ENCODE results near the gene RRM1.

RRM1 gene

DNA sequence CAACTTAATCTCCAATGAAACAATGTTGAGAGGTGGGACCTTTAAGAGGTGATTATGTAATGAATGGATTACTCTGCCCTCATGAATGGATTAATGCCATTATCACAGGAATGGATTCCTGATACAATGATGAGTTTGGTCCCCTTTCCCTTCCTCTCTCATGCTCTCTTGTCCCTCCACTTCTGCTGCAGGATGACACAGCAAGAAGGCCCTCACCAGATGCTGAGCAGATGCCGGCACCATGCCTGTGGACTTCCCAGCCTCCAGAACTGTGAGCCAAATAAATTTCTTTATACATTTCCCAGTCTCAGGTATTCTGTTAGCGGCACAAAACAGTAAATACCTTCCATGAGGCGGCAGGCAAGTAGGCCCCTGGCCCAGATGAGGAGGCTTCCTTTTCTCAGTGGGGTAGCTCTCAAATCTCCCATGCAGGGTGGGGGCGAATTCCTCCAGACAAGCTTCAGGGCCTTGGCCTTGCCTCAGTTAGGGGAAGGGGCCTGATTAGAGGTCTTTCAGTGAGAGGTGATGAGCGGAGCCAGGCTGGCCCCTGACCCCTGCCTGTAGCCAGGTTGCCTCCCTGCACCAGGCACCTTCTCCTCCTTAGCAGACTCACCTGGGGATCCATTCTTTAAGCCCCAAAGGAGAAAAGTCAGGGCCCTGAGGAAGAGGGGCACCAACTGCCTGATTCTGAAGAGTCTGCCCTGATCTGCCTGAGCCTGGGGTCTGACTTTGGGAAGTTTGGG is 86.0 kb downstream of the RRM1 start:
- peak overlapping the region; percentile 68 for H3K27ac Mint-ChIP-seq
- no peak overlapping the region for H3K4me3 Mint-ChIP-seq
- peaks cover 8% of the 10 kb centered on the region for H3K36me3 Mint-ChIP-seq (ENCODE audit: low read depth)
- H3K27me3 Mint-ChIP-seq (ENCODE audit: low read depth, poor library complexity): peaks cover 4% of the 10 kb centered on the region
- TF ChIP-seq, protein P1, sequence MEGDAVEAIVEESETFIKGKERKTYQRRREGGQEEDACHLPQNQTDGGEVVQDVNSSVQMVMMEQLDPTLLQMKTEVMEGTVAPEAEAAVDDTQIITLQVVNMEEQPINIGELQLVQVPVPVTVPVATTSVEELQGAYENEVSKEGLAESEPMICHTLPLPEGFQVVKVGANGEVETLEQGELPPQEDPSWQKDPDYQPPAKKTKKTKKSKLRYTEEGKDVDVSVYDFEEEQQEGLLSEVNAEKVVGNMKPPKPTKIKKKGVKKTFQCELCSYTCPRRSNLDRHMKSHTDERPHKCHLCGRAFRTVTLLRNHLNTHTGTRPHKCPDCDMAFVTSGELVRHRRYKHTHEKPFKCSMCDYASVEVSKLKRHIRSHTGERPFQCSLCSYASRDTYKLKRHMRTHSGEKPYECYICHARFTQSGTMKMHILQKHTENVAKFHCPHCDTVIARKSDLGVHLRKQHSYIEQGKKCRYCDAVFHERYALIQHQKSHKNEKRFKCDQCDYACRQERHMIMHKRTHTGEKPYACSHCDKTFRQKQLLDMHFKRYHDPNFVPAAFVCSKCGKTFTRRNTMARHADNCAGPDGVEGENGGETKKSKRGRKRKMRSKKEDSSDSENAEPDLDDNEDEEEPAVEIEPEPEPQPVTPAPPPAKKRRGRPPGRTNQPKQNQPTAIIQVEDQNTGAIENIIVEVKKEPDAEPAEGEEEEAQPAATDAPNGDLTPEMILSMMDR (IDR thresholded peaks at IDR 0.05): no peak
- no peak for DNase-seq
- H3K9me3 Mint-ChIP-seq: peaks cover 21% of the 10 kb centered on the region
- peaks cover 12% of the 10 kb centered on the region for H3K4me1 Mint-ChIP-seq

- H3K27me3 Mint-ChIP-seq (ENCODE audit: low read depth, poor library complexity): peaks cover 11% of the 10 kb centered on the region
- TF ChIP-seq, protein P1 (IDR thresholded peaks at IDR 0.05): peak; percentile 80
- peaks cover 5% of the 10 kb centered on the region for H3K4me1 Mint-ChIP-seq
- H3K36me3 Mint-ChIP-seq (ENCODE audit: low read depth): no peaks in the 10 kb centered on the region
- peaks cover 8% of the 10 kb centered on the region for H3K9me3 Mint-ChIP-seq
- no peak overlapping the region for H3K27ac Mint-ChIP-seq
- DNase-seq: peak; percentile 68
- H3K4me3 Mint-ChIP-seq: no peak overlapping the region
Observed at GRCh38 chr11:4181782-4182721, 87.5 kb downstream of the RRM1 start.

DNA sequence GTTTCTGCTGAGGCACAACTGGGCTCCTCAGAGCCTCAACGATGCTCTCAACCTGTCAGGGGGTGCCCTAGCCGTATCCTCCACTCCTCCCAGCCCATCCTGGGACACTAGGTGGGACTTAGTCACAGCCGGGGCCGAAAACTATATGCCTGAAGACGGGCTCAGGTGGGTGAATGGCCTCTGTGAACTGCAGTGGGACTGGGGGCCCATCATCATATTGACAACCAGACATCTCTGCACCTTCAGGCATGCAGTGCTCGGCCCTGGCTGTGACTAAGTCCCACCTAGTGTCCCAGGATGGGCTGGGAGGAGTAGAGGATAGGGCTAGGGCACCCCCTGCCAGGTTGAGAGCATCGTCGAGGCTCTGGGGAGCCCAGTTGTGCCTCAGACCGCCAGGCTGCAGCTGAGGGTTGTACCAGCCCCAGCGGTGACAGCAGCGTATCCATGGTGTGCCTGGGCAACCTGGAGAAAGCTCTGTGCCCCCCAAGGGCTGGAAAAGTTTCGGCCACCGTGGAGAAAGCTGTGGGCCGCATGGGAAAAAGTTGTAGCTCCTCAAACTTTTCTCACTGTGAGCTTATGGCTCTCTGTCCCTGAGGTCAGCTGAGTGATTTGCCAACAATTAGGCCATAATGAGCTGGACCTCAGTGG is 88.9 kb downstream of the RRM1 start:
- peaks cover 14% of the 10 kb centered on the region for H3K27me3 Mint-ChIP-seq (ENCODE audit: low read depth, poor library complexity)
- H3K9me3 Mint-ChIP-seq: no peaks in the 10 kb centered on the region
- no peak overlapping the region for H3K27ac Mint-ChIP-seq
- no peak for DNase-seq
- peaks cover 5% of the 10 kb centered on the region for H3K4me1 Mint-ChIP-seq
- H3K4me3 Mint-ChIP-seq: no peak overlapping the region
- TF ChIP-seq, protein P1 (IDR thresholded peaks at IDR 0.05): no peak
- no peaks in the 10 kb centered on the region for H3K36me3 Mint-ChIP-seq (ENCODE audit: low read depth)

GRCh38 chr11:4184163-4184916 is 89.7 kb downstream of the RRM1 start:
- TF ChIP-seq, protein P1 (IDR thresholded peaks at IDR 0.05): no peak
- no peak overlapping the region for H3K4me3 Mint-ChIP-seq
- peaks cover 5% of the 10 kb centered on the region for H3K4me1 Mint-ChIP-seq
- DNase-seq: no peak
- peaks cover 14% of the 10 kb centered on the region for H3K27me3 Mint-ChIP-seq (ENCODE audit: low read depth, poor library complexity)
- H3K36me3 Mint-ChIP-seq (ENCODE audit: low read depth): no peaks in the 10 kb centered on the region
- no peaks in the 10 kb centered on the region for H3K9me3 Mint-ChIP-seq
- no peak overlapping the region for H3K27ac Mint-ChIP-seq

DNA sequence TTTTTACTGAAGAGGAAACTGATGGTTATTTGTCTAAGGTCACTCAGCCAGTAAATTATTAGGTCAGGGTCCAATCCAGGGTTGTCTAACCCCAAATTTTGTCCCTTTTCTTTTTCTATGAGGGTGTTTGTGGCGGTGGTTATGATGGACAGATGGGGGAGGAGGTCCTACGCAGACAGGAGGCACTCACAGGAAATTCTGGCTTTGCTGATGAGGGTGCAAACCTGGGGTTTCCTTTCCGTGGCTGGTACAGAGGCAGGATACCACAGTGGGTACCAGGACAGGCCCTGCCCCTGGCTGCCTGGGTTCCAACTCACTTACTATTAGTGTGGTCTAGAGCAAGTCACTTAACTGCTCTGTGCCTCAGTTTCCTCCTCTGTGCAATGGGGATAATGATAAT is 91.0 kb downstream of the RRM1 start:
- TF ChIP-seq, protein P1 (IDR thresholded peaks at IDR 0.05): no peak
- H3K27ac Mint-ChIP-seq: no peak overlapping the region
- DNase-seq: no peak
- H3K9me3 Mint-ChIP-seq: no peaks in the 10 kb centered on the region
- peak overlapping the region; percentile 46 for H3K4me3 Mint-ChIP-seq
- peaks cover 5% of the 10 kb centered on the region for H3K4me1 Mint-ChIP-seq
- H3K36me3 Mint-ChIP-seq (ENCODE audit: low read depth): no peaks in the 10 kb centered on the region
- peaks cover 21% of the 10 kb centered on the region for H3K27me3 Mint-ChIP-seq (ENCODE audit: low read depth, poor library complexity)

All from nephron progenitor cell (in vitro differentiated cells).